ENCODE results near the gene UNC13D.

Gene UNC13D

DNA sequence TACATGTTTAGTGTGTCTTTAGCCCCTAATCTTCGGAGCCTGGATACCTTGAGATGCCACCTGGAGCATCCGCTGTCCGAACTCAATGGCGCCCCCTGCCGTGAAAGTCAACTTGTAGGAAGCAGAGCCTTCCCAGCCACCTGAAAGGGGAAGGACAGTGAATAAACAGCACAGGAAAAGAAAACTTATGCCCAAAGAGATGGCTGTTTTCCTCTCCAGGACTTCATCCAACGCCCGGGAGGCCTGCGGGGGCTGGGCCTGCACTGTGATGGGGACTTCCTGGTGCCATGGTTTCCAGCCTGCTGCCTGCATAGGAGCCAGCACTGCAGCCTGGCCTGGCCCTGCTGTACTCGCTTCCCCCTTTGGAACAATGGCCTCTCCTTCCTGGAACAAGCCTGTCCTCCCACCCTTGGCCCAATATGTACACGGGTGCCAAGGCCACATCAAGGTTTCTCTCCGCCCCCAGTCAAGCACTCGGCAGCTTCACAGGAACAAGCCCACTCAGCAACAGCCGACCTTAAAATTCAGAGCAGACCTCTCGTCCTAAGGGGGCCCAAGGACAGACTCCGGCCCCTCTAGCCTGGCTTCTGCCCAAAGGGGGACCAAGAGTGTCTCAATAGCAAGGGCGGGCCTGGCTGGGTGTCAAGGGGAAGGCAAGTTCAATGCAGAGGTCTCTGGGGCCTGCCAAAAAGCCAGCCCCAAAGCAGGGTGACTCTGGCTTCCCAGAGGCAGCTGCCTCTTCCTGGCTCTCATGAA, 4.5 kb upstream of the UNC13D start:
- H3K4me3 ChIP-seq (ENCODE audit: extremely low read depth, insufficient read depth, low read length, poor library complexity, severe bottlenecking) = no peak overlapping the region
- H3K36me3 ChIP-seq (ENCODE audit: control insufficient read depth, insufficient read depth, low read length) = peaks cover 70% of the 10 kb centered on the region
- no peaks in the 10 kb centered on the region for H3K9me3 ChIP-seq (ENCODE audit: control insufficient read depth, low read length)
- peak overlapping the region; percentile 62 for H3K27ac ChIP-seq (ENCODE audit: low read depth, low read length, severe bottlenecking)
- 54 to 57% methylated on average over 15 to 16 of the region's 16 CpGs for WGBS, 2 experiments (ENCODE audit: insufficient coverage in 2 of 2)
- H3K4me1 ChIP-seq (ENCODE audit: control insufficient read depth, insufficient read depth, low read length, poor library complexity, severe bottlenecking) = peaks cover 34% of the 10 kb centered on the region

DNA sequence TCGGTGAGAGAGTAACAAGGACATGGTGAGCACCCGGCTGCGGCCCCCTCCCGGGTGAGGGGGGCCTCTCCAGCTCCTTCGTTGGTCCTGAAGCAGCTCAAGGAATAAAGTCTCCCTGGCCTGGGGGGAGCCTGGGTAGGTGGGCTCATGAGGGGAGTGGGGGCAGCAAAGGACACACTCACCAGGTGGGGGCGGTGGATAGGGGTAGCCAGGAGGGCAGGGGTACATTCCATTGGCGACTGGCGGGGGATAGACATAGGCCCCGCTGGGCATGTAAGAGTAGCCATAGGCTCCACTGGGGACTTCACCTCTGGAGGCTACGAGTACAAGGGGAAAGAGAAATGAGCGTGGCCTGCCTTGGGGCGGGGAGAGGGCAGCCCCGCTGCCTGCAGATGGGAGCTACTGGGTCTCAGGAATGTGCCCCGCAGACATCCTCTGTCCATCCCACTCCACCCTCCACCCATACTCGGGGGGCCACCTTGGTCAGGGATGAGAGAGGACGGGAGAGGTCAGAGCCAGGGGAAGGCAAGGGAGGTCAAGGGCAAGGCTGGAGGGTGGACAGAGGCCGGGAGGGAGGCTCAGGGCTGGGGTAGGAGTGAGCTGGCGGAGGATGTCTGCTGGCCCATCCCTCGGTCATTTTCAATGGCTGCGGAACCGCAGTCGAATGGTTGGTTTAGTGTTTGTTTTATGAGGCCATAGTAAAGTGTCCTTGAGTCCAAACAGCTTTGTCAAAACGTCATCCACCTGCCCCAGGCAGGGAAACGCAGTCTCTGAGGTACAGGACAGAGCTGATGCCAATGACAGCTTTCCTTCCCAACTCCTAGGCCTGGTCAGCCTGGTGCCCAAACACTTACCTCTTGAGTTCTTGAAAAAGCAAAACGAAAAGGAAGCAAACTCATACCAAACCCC, 3.7 kb upstream of the UNC13D start:
- H3K4me3 ChIP-seq (ENCODE audit: extremely low read depth, insufficient read depth, low read length, poor library complexity, severe bottlenecking) = no peak overlapping the region
- 88 to 94% methylated on average over 14 to 16 of the region's 25 CpGs for WGBS, 2 experiments (ENCODE audit: insufficient coverage in 2 of 2)
- no peaks in the 10 kb centered on the region for H3K9me3 ChIP-seq (ENCODE audit: control insufficient read depth, low read length)
- H3K27ac ChIP-seq (ENCODE audit: low read depth, low read length, severe bottlenecking) = no peak overlapping the region
- H3K4me1 ChIP-seq (ENCODE audit: control insufficient read depth, insufficient read depth, low read length, poor library complexity, severe bottlenecking) = peaks cover 26% of the 10 kb centered on the region
- peaks cover 70% of the 10 kb centered on the region for H3K36me3 ChIP-seq (ENCODE audit: control insufficient read depth, insufficient read depth, low read length)

DNA sequence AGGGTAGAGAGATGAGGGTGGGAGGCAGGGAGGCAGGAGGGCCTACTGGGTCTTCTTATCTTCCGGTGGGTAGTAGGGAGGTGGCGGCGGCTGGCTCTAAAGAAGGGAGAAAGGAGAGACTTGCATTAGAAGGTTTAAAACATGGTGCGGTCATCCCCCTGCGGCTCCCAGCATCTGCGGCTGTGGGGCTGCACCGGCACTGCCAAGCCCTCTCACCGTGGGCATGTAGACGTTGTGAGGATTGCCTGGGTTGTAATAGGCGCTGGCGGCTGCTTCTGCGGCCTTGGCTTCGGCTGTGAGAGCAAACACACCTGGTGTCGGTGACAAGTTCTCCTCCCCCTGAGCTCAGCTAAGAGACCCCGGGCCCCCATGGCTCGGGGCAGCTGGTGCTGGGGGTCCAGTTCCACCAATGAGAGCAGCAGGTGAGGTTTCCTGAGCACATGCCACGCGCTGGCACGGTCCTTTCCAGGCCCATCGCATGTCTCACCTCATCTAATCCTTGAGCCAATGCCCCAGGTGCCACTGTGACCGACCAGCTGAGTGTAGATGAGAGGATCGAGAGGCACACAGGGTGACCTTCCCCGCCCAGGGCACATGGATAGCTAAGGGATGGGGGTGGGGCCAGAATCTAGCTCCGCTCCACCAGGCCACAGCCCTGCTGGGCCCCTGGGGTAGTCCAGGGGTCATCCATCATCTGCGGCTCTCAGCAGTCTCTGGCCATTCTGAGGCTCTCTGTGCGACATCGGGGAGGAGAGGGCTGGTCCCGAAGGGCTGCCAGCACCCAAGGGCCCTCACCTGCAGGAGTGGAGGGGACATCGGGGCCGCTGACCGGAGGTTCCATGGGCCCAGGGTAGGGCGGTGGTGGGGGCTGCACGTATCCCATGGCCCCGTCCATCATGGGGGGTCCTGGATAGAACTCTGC, 2.7 kb upstream of the UNC13D start:
- Histone ChIP-seq H3K9me3 (ENCODE audit: control insufficient read depth, low read length) (no peaks in the 10 kb centered on the region), H3K4me1 (ENCODE audit: control insufficient read depth, insufficient read depth, low read length, poor library complexity, severe bottlenecking) (peaks cover 20% of the 10 kb centered on the region), H3K36me3 (ENCODE audit: control insufficient read depth, insufficient read depth, low read length) (peaks cover 61% of the 10 kb centered on the region), H3K27ac (ENCODE audit: low read depth, low read length, severe bottlenecking) (peak overlapping the region; percentile 75), H3K4me3 (ENCODE audit: extremely low read depth, insufficient read depth, low read length, poor library complexity, severe bottlenecking) (no peak overlapping the region)
- WGBS, 2 experiments (ENCODE audit: insufficient coverage in 2 of 2) = 93 to 97% methylated on average over 32 to 33 of the region's 34 CpGs

DNA sequence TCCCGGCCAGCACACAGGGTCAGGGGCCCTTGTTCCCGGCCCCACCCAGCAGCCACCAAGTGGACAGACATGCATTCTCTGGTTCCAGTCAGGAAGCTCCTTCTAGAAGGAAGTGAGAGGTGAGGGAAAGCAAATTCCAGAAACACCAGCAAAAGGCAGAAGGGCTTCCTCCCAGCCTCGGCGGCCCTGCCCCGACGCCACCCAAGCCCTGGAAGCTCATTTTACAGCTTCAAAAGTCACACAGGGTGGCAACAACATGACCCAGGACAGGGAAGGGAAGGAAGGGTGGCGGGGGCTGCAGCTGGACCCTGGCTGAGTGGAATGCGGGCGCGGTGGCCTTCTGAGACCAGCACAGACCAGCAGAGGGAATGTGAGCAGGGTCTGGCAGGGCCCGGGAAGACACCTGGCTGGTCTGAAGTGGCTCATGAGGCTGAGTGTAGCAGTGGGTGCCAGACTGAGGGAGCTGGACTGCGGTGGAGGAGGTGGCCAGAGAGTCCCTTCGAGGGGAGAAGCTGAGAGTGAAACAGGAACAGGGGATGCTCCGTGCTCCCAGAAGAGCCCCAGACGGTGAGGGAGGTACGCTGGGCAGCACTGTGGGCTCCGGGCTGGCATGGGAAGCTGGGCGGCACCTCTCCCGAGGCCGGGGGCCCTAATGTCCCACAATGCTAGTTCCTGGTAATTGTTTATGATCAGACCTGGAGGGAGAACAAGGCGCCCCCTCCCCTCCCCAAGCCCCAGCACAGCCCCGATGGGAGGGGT, 1.9 kb upstream of the UNC13D start:
- WGBS, 2 experiments (ENCODE audit: insufficient coverage in 2 of 2) = 88 to 89% methylated on average over 13 to 16 of the region's 22 CpGs
- H3K4me3 ChIP-seq (ENCODE audit: extremely low read depth, insufficient read depth, low read length, poor library complexity, severe bottlenecking) = no peak overlapping the region
- H3K4me1 ChIP-seq (ENCODE audit: control insufficient read depth, insufficient read depth, low read length, poor library complexity, severe bottlenecking) = peaks cover 20% of the 10 kb centered on the region
- H3K9me3 ChIP-seq (ENCODE audit: control insufficient read depth, low read length) = no peaks in the 10 kb centered on the region
- H3K36me3 ChIP-seq (ENCODE audit: control insufficient read depth, insufficient read depth, low read length) = peaks cover 53% of the 10 kb centered on the region
- peak overlapping the region; percentile 75 for H3K27ac ChIP-seq (ENCODE audit: low read depth, low read length, severe bottlenecking)

GRCh38 chr17:75845058-75845711, 981 bp upstream of the UNC13D start:
- Histone ChIP-seq H3K4me3 (ENCODE audit: extremely low read depth, insufficient read depth, low read length, poor library complexity, severe bottlenecking) (no peak overlapping the region), H3K27ac (ENCODE audit: low read depth, low read length, severe bottlenecking) (peak overlapping the region; percentile 75), H3K36me3 (ENCODE audit: control insufficient read depth, insufficient read depth, low read length) (peaks cover 43% of the 10 kb centered on the region), H3K4me1 (ENCODE audit: control insufficient read depth, insufficient read depth, low read length, poor library complexity, severe bottlenecking) (peaks cover 20% of the 10 kb centered on the region), H3K9me3 (ENCODE audit: control insufficient read depth, low read length) (no peaks in the 10 kb centered on the region)
- WGBS, 2 experiments (ENCODE audit: insufficient coverage in 2 of 2) = 49 to 64% methylated on average over 16 to 18 of the region's 21 CpGs

GRCh38 chr17:75844530-75845057, 390 bp upstream of the UNC13D start:
- H3K9me3 ChIP-seq (ENCODE audit: control insufficient read depth, low read length) = no peaks in the 10 kb centered on the region
- H3K36me3 ChIP-seq (ENCODE audit: control insufficient read depth, insufficient read depth, low read length) = peaks cover 38% of the 10 kb centered on the region
- peaks cover 17% of the 10 kb centered on the region for H3K4me1 ChIP-seq (ENCODE audit: control insufficient read depth, insufficient read depth, low read length, poor library complexity, severe bottlenecking)
- H3K27ac ChIP-seq (ENCODE audit: low read depth, low read length, severe bottlenecking) = peak overlapping the region; percentile 57
- WGBS, 2 experiments (ENCODE audit: insufficient coverage in 2 of 2) = 70 to 88% methylated on average over 6 to 8 of the region's 14 CpGs
- no peak overlapping the region for H3K4me3 ChIP-seq (ENCODE audit: extremely low read depth, insufficient read depth, low read length, poor library complexity, severe bottlenecking)

DNA sequence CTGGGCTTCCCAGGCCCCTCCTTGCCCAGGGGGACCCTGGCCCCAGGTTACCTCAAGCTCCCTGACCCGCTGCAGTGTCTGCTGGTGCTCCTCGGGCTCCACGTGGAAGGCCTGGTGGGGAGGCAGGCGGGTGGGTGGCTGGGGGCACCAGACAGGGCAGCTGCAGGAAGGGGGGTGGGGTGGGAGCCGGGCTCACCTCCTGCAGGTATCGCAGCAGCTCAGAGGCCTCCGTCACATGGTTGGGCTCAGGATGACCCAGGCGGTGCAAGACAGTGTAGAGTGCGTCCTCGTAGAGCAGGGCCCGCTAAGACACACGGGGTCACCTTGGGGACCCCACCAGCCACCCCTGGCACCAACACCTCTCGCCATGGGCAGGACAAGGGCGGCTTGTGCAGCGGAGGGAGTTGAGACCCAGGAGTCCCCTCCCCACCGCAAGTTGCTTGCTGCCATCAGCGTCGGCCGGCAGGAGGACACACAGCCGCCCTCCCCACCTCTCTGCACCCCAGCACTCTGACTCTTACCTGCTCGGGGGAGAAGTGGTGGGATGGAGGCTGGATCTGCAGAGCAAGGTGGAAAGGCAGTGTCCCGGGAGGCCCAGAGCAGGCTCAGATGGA, 1.1 kb downstream of the UNC13D start:
- Histone ChIP-seq H3K9me3 (ENCODE audit: control insufficient read depth, low read length) (no peaks in the 10 kb centered on the region), H3K36me3 (ENCODE audit: control insufficient read depth, insufficient read depth, low read length) (peaks cover 23% of the 10 kb centered on the region), H3K4me3 (ENCODE audit: extremely low read depth, insufficient read depth, low read length, poor library complexity, severe bottlenecking) (no peak overlapping the region), H3K4me1 (ENCODE audit: control insufficient read depth, insufficient read depth, low read length, poor library complexity, severe bottlenecking) (peaks cover 17% of the 10 kb centered on the region), H3K27ac (ENCODE audit: low read depth, low read length, severe bottlenecking) (no peak overlapping the region)
- 91 to 93% methylated on average over 18 to 21 of the region's 22 CpGs for WGBS, 2 experiments (ENCODE audit: insufficient coverage in 2 of 2)

- Histone ChIP-seq H3K9me3 (ENCODE audit: control insufficient read depth, low read length) (no peaks in the 10 kb centered on the region), H3K27ac (ENCODE audit: low read depth, low read length, severe bottlenecking) (no peak overlapping the region), H3K4me3 (ENCODE audit: extremely low read depth, insufficient read depth, low read length, poor library complexity, severe bottlenecking) (no peak overlapping the region), H3K4me1 (ENCODE audit: control insufficient read depth, insufficient read depth, low read length, poor library complexity, severe bottlenecking) (peaks cover 17% of the 10 kb centered on the region), H3K36me3 (ENCODE audit: control insufficient read depth, insufficient read depth, low read length) (peaks cover 17% of the 10 kb centered on the region)
- WGBS, 2 experiments (ENCODE audit: insufficient coverage in 2 of 2) = 89 to 95% methylated on average over 11 to 12 of the region's 18 CpGs
These were observed 1.8 kb downstream of the UNC13D start for GRCh38 chr17:75842411-75842810.

DNA sequence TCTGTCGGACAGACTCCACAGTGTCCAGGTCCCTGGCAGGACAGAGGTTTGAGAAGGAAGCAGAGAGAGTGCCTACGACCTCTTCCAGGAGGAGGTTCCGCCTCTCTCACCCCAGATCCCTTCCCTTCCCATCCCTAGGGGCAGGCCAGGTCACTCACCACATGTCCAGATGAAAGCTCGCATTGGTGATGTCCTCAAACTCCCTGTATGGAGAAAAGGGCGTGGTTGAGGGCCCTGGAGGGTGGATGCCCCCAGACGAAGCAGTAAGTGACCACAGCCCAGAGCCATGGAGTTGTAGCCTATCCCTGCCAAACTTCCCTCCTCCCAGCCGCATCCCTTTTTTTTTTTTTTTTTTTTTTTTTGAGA, 3.4 kb downstream of the UNC13D start:
- Histone ChIP-seq H3K27ac (ENCODE audit: low read depth, low read length, severe bottlenecking) (no peak overlapping the region), H3K9me3 (ENCODE audit: control insufficient read depth, low read length) (no peaks in the 10 kb centered on the region), H3K4me3 (ENCODE audit: extremely low read depth, insufficient read depth, low read length, poor library complexity, severe bottlenecking) (no peak overlapping the region), H3K36me3 (ENCODE audit: control insufficient read depth, insufficient read depth, low read length) (peaks cover under 1% of the 10 kb centered on the region), H3K4me1 (ENCODE audit: control insufficient read depth, insufficient read depth, low read length, poor library complexity, severe bottlenecking) (peaks cover 11% of the 10 kb centered on the region)
- WGBS, 2 experiments (ENCODE audit: insufficient coverage in 2 of 2) = 81 to 96% methylated on average over 4 of the region's 7 CpGs

Measured in mesodermal cell (in vitro differentiated cells).